ENCODE measurements around the gene ANKRD65. TPM values are rescaled to one million over a fixed set of nuclear protein-coding genes. Genes with fewer than 3 reads are reported as not detected.

ANKRD65 gene
- total RNA-seq, 1 experiment from 2014 or later, result 0.18 TPM

DNA sequence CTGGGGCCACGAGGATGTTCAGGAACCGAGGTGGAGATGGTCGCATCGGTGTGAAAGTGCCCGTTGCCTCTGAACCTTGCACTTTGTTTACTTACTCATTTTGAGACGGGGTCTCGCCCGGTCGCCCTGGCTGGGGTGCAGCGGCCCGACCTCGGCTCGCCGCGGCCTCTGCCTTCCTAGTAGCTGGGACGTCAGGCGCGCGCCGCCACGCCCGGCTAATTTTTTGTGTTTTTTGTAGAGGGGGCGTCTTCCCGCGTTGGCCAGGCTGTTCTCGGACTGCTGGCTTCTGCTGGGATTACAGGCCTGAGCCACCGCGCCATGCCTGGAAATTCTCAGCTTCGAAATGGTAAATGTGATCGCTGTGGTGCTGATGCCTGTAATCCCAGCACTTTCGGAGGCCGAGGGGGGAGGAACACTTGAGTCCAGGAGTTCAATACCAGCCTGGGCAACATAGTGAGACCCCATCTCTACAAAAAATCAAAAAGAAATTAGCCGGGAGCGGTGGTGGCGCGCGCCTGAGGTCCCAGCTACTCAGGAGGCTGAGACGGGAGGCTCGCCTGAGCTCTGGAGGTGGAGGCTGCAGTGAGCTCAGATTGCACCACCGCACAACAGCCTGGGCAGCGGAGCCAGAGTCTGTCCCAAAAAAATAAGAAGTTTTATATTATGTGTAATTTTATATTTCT is 13.3 kb downstream of the ANKRD65 start:
- peak; percentile 38 for DNase-seq

DNA sequence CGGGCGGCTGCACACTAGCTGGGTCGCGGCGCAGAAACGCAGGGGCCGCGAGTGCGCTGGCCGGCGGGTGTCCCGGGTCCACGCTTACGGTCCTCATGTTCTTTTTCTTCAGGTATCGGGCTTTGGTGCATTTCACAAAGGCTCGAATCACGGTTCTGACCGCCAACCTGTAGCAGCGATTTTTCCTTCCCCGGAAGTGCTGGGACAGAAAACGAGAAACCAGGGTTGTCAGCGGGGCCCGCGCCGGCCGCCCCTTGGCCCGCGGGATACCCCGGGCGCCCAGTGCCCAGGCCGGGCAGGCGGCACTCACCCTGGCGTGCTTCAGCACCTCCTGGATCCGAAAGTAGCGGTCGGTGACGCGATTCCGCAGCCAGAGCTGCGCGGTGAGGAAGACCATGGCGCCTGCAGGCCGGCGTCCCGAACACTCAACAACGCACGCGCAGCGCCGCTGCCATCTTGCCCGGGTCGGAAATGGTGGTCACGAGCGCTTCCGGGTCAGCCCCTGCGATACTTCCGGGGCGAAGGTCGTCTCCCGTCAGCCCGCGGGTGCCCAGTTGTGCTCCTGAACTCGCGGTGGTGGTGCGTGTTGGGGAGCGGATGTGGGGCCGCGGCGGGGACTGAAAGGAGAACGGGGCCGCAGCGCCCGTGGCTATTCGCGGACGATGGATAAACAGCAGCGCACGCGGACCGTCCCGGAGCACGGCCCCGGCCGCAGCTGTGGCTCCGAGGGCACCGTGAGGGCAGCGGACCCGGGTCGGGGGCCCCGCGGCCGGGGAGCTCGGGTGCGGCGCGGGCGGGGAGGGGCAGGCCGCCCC is 14.0 kb downstream of the ANKRD65 start, which contains the start of gene MRPL20:
TSS of gene MRPL20 (minus strand) at position 473 of the 815 bp plus-strand sequence. CDS start at position 397, 76 bp downstream.
- H3K4me2 ChIP-seq (ENCODE audit: low read length), result peak within 1 kb of the TSS; percentile 99
- no peaks in the 10 kb centered on the region for H3K9me3 ChIP-seq (ENCODE audit: low read length)
- peaks cover 60% of the 10 kb centered on the region for H3K79me2 ChIP-seq (ENCODE audit: low read length)
- H3K27me3 ChIP-seq (ENCODE audit: low read length), result no peaks in the 10 kb centered on the region
- H3F3A ChIP-seq (ENCODE audit: low read length, unreplicated experiment), result peaks cover 4% of the 10 kb centered on the region
- peak within 1 kb of the TSS; percentile 61 for H3K27ac ChIP-seq (ENCODE audit: low read length)
- peak within 1 kb of the TSS; percentile 93 for H3K9ac ChIP-seq (ENCODE audit: low read length)
- peak within 1 kb of the TSS; percentile 84 for H3K4me3 ChIP-seq (ENCODE audit: low read length)
- peak within 1 kb of the TSS; percentile 68 for H2AFZ ChIP-seq (ENCODE audit: low read length)
- ChIA-PET CTCF (interaction anchor here (0.8 kb wide), 1 partner anchor 98 kb away, joined by 5 read pairs; no protein-coding TSS in a partner anchor), POLR2A (ENCODE audit: unreplicated experiment) (no interaction called here)
- no peaks in the 10 kb centered on the region for H3K9me2 ChIP-seq (replicated peaks; ENCODE audit: low read length)
- ATAC-seq (peak; percentile 90), DNase-seq (peak; percentile 96)
- H4K20me1 ChIP-seq (ENCODE audit: low read length), result 0 out of 2 replicates have a peak, but pooled peaks cover 4% of the 10 kb centered on the region
- intact Hi-C loops (cut with micrococcal nuclease), result loop anchor here (1.0 kb wide), 1 partner anchor 64 kb away; the partner anchor contains the start of gene ATAD3B
- BruUV-seq (replicated peaks), result no TSS peak
- H3K4me1 ChIP-seq (ENCODE audit: insufficient read depth, low read length), result peaks cover 23% of the 10 kb centered on the region
- peaks cover 28% of the 10 kb centered on the region for H3K36me3 ChIP-seq (ENCODE audit: low read depth, low read length)
- TF ChIP-seq, protein P1, sequence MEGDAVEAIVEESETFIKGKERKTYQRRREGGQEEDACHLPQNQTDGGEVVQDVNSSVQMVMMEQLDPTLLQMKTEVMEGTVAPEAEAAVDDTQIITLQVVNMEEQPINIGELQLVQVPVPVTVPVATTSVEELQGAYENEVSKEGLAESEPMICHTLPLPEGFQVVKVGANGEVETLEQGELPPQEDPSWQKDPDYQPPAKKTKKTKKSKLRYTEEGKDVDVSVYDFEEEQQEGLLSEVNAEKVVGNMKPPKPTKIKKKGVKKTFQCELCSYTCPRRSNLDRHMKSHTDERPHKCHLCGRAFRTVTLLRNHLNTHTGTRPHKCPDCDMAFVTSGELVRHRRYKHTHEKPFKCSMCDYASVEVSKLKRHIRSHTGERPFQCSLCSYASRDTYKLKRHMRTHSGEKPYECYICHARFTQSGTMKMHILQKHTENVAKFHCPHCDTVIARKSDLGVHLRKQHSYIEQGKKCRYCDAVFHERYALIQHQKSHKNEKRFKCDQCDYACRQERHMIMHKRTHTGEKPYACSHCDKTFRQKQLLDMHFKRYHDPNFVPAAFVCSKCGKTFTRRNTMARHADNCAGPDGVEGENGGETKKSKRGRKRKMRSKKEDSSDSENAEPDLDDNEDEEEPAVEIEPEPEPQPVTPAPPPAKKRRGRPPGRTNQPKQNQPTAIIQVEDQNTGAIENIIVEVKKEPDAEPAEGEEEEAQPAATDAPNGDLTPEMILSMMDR (conservative IDR thresholded peaks at IDR 0.05; ENCODE audit: low read depth, low read length), result no peak
- TF ChIP-seq EZH2 (IDR thresholded peaks at IDR 0.05; ENCODE audit: low read length, unreplicated experiment) (no peak), EZH2phosphoT487 (IDR thresholded peaks at IDR 0.05; ENCODE audit: borderline replicate concordance, low read length) (no peak)

More for the DNA sequence above, 13.3 kb downstream of the ANKRD65 start:
- Histone ChIP-seq H3K79me2 (ENCODE audit: low read length) (peaks cover 60% of the 10 kb centered on the region), H2AFZ (ENCODE audit: low read length) (peak overlapping the region; percentile 68; the same call in 1 of the 2 replicates), H3K27ac (ENCODE audit: low read length) (peak overlapping the region; percentile 61), H3K4me3 (ENCODE audit: low read length) (peak overlapping the region; percentile 84), H3K4me1 (ENCODE audit: insufficient read depth, low read length) (peaks cover 19% of the 10 kb centered on the region), H3K9ac (ENCODE audit: low read length) (peak overlapping the region; percentile 93), H3K36me3 (ENCODE audit: low read depth, low read length) (peaks cover 28% of the 10 kb centered on the region), H3K9me3 (ENCODE audit: low read length) (no peaks in the 10 kb centered on the region), H4K20me1 (ENCODE audit: low read length) (0 out of 2 replicates have a peak, but pooled peaks cover 4% of the 10 kb centered on the region), H3K27me3 (ENCODE audit: low read length) (no peaks in the 10 kb centered on the region), H3K9me2 (replicated peaks; ENCODE audit: low read length) (no peaks in the 10 kb centered on the region), H3K4me2 (ENCODE audit: low read length) (peak overlapping the region; percentile 99), H3F3A (ENCODE audit: low read length, unreplicated experiment) (peaks cover 4% of the 10 kb centered on the region)
- intact Hi-C loops (cut with micrococcal nuclease), result loop anchor here (1.0 kb wide), 1 partner anchor 64 kb away; the partner anchor contains the start of gene ATAD3B
- POLR2A ChIA-PET (ENCODE audit: unreplicated experiment), result interaction anchor here (0.6 kb wide), 2 partner anchors 25 to 348 kb away, joined by 3 to 4 read pairs; no protein-coding TSS in a partner anchor
- TF ChIP-seq, protein P1 (conservative IDR thresholded peaks at IDR 0.05; ENCODE audit: low read depth, low read length), result peak; percentile 25; the same call in 1 of the 2 replicates
- TF ChIP-seq EZH2phosphoT487 (IDR thresholded peaks at IDR 0.05; ENCODE audit: borderline replicate concordance, low read length), result no peak
- peak; percentile 16 for ATAC-seq
- no TSS peak for BruUV-seq (replicated peaks)
- CTCF ChIA-PET, result interaction anchor here (0.8 kb wide), 1 partner anchor 97 kb away, joined by 5 read pairs; no protein-coding TSS in a partner anchor
